B cell (primary cell): ENCODE measurements around the gene CCL4L2. TPM values are rescaled to one million over a fixed set of nuclear protein-coding genes. Genes with fewer than 3 reads are reported as not detected.
"Not testable (repeated sequence)": the region's sequence is repeated elsewhere in the genome, so short reads cannot be mapped to it uniquely, and the experiment has no call there.

Experiments
- ATAC-seq: fragments of 200-7000 bp; cut with Tn5 transposase; one replicate; pipeline ENCODE4 v1.10.0; 2021; ENCODE audit warnings: low read depth, mild to moderate bottlenecking, moderate number of reproducible peaks, moderate library complexity
- CTCF ChIA-PET: fragments of 350-600 bp; sonication (Branson Sonifier 250); formaldehyde crosslinking; loops from one replicate; lab custom pipeline; 2021; ENCODE audit warnings: antibody characterized with exemption, inconsistent platforms; lab: Charles Lee
- POLR2A ChIA-PET: fragments of 350-600 bp; sonication (Branson Sonifier 250); formaldehyde crosslinking; loops from one replicate; lab custom pipeline; 2021; ENCODE audit warnings: antibody characterized with exemption; lab: Charles Lee
- DNase-seq: peaks from one replicate; pipeline ENCODE4 v3.0.0; 2013
- H2AFZ ChIP-seq: 2 replicates; pipeline ENCODE4 v1.6.1; 2012; ENCODE audit warnings: mild to moderate bottlenecking, low read depth, low read length; ENCODE audit not compliant: insufficient read depth, poor library complexity, severe bottlenecking
- H3K27ac ChIP-seq, 2 donors: 1 replicate in 1 of 2; 2 replicates in 1 of 2; pipeline ENCODE4 v1.5.1; 2012 to 2013; ENCODE audit warnings: low read length in 2 of 2, mild to moderate bottlenecking in 2 of 2, moderate library complexity in 1 of 2
- H3K27me3 ChIP-seq, 4 experiments: fragments of 200-600 bp in 1 of 4; sonication (generic) in 1 of 4; replicated peaks in 1 of 4; 1 replicate in 2 of 4; 2 replicates in 2 of 4; pipeline versions ENCODE4 v1.6.1 to v1.7.0; 2013 to 2016; ENCODE audit warnings: low read length in 3 of 4, mild to moderate bottlenecking in 2 of 4, mixed read lengths in 1 of 4, moderate library complexity in 1 of 4; ENCODE audit not compliant: insufficient read depth in 4 of 4, control insufficient read depth in 3 of 4; ENCODE audit errors: control extremely low read depth in 1 of 4
- H3K36me3 ChIP-seq, 2 experiments: replicated peaks in 1 of 2; 1 replicate in 1 of 2; 2 replicates in 1 of 2; pipeline versions ENCODE4 v1.6.1 to v1.7.1; 2013; ENCODE audit warnings: low read length in 1 of 2; ENCODE audit not compliant: insufficient read depth in 2 of 2, control insufficient read depth in 1 of 2; ENCODE audit errors: control extremely low read depth in 1 of 2, extremely low read depth in 1 of 2
- H3K4me1 ChIP-seq, 2 donors: fragments of 200-600 bp in 1 of 2; sonication (generic) in 1 of 2; 1 replicate in 1 of 2; 2 replicates in 1 of 2; pipeline versions ENCODE4 v1.5.1 to v1.6.1; 2013 to 2017; ENCODE audit warnings: low read length in 2 of 2; ENCODE audit not compliant: control insufficient read depth in 2 of 2, insufficient read depth in 2 of 2
- H3K4me2 ChIP-seq: replicated peaks from 2 replicates; pipeline ENCODE3; 2012; ENCODE audit warnings: mild to moderate bottlenecking, low read depth, low read length; ENCODE audit not compliant: poor library complexity, severe bottlenecking
- H3K4me3 ChIP-seq, 5 experiments: fragments of 200-600 bp in 1 of 5; sonication (generic) in 1 of 5; 1 replicate in 3 of 5; 2 replicates in 2 of 5; pipeline versions ENCODE4 v1.5.1 to v1.7.0; 2011 to 2016; ENCODE audit warnings: low read length in 4 of 5, mild to moderate bottlenecking in 4 of 5, low read depth in 2 of 5, control low read depth in 1 of 5, moderate library complexity in 1 of 5; ENCODE audit not compliant: insufficient read depth in 1 of 5; ENCODE audit errors: control extremely low read depth in 1 of 5, extremely low read depth in 1 of 5
- H3K79me2 ChIP-seq: fragments of 200-600 bp; sonication (generic); one replicate; pipeline ENCODE4 v1.6.0; 2016; ENCODE audit warnings: low read length; ENCODE audit not compliant: control insufficient read depth, insufficient read depth
- H3K9ac ChIP-seq: fragments of 200-600 bp; sonication (generic); 2 replicates; pipeline ENCODE4 v1.6.1; 2017; ENCODE audit warnings: mild to moderate bottlenecking, low read length, moderate library complexity
- H3K9me3 ChIP-seq, 3 donors: one replicate each; pipeline versions ENCODE4 v1.6.1 to v1.7.1; 2013; ENCODE audit warnings: low read length in 2 of 3; ENCODE audit not compliant: control insufficient read depth in 2 of 3, insufficient read depth in 1 of 3; ENCODE audit errors: control extremely low read depth in 1 of 3
- H4K20me1 ChIP-seq: 2 replicates; pipeline ENCODE4 v1.6.0; 2012; ENCODE audit warnings: mild to moderate bottlenecking, low read length; ENCODE audit not compliant: insufficient read depth, control insufficient read depth, poor library complexity, severe bottlenecking
- H3K27ac Mint-ChIP-seq: one replicate; pipeline ENCODE4 v1.8.0; 2021; ENCODE audit warnings: mixed read lengths
- H3K27me3 Mint-ChIP-seq: one replicate; pipeline ENCODE4 v1.8.0; 2021; ENCODE audit warnings: mixed read lengths
- H3K4me1 Mint-ChIP-seq: one replicate; pipeline ENCODE4 v1.8.0; 2021; ENCODE audit warnings: mixed read lengths
- H3K4me3 Mint-ChIP-seq: one replicate; pipeline ENCODE4 v1.8.0; 2021; ENCODE audit warnings: mixed read lengths
- H3K9me3 Mint-ChIP-seq: one replicate; pipeline ENCODE4 v1.8.0; 2022; ENCODE audit warnings: mixed read lengths; ENCODE audit not compliant: insufficient read depth
- EZH2 ChIP-seq: IDR thresholded peaks from 2 replicates; pipeline ENCODE4 v1.6.1; 2012; ENCODE audit warnings: borderline replicate concordance, low read depth, mild to moderate bottlenecking, moderate library complexity, low read length; ENCODE audit not compliant: insufficient read depth, poor library complexity, severe bottlenecking
- WGBS: methylation state at CpG from one replicate; pipeline ENCODE4 v1.1.5; 2013; ENCODE audit warnings: missing lambda C conversion rate; ENCODE audit not compliant: insufficient coverage; 5-methylcytosine and 5-hydroxymethylcytosine counted together
- intact Hi-C: fragments of 100-400 bp; cut with micrococcal nuclease; formaldehyde crosslinking; loops from one replicate; pipeline ENCODE4 v1.10.0; 2022
- polyA plus RNA-seq: library from polyadenylated mRNA; depleted of rRNA; stranded (reverse); fragments of >200 nt; gene quantifications from 2 replicates; pipeline ENCODE4 v1.2.3, GENCODE V29; 2012
- total RNA-seq, 2 donors: library from RNA; stranded (reverse); fragments of 120-200 nt in 1 of 2; gene quantifications; 1 replicate in 1 of 2; 2 replicates in 1 of 2; pipeline versions ENCODE4 v1.2.3 to v1.2.4, GENCODE V29; 2013 to 2022
- TF ChIP-seq, protein P1 (sequence below): fragments of 200-600 bp; IDR thresholded peaks from one replicate; pipeline ENCODE4 v1.8.0; 2022; ENCODE audit warnings: antibody characterized with exemption, mild to moderate bottlenecking

Gene CCL4L2
- total and polyA plus RNA-seq, 2 donors (not counting 1 experiment from before 2014, with no cell fraction given) = 0.42 to 1.2 TPM

DNA sequence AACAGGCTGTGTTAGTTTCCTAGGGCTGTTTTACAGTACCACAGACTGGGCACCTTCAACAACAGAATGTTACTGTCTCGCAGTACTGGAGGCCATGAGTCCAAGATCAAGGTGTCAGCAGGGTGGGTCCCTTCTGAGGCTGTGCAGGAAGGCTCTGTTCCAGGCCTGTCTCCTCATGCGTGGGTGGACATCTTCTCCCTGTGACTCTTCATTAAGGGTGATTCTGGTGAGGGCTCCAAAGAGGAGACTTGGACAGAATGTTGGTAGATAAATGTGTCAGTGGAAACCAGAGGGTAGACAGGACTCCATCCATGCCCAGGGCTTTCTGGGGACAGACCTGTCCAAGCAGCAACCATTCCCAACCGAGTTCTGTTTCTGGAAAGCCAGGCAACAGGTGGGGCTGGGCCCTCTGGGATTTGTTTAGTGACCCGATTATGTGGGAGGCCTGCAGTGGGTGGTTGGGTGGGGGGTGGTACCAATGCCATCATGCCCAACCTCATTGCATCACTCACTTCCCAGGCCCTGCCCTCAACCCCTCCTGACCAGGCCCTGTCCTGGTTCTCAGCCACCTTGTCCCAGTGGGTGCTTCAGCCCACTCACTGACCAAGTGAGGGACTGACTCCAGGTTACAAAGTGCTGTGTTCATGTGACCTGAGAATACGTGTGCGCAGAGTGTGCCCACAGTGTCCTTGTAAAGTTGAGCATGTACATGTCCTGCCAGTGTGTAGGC, 29.3 kb upstream of the CCL4L2 start:
- POLR2A ChIA-PET, H3K27ac ChIP-seq, CTCF ChIA-PET, H4K20me1 ChIP-seq, ATAC-seq, DNase-seq, H3K4me3 ChIP-seq, H3K4me3 Mint-ChIP-seq, H3K4me1 Mint-ChIP-seq, H3K79me2 ChIP-seq, H3K36me3 ChIP-seq, H3K9ac ChIP-seq, H3K9me3 Mint-ChIP-seq, H2AFZ ChIP-seq, H3K27me3 Mint-ChIP-seq, H3K4me2 ChIP-seq, H3K9me3 ChIP-seq, intact Hi-C loops, H3K27ac Mint-ChIP-seq: not testable (repeated sequence)
- Histone ChIP-seq H3K4me1 (peaks cover 14 to 17% of the 10 kb centered on the region in 2 donors), H3K27me3 (peaks cover 0 to 33% (median 12%) of the 10 kb centered on the region in 4 experiments)
- WGBS = 97% methylated on average over 3 of the region's 6 CpGs

DNA sequence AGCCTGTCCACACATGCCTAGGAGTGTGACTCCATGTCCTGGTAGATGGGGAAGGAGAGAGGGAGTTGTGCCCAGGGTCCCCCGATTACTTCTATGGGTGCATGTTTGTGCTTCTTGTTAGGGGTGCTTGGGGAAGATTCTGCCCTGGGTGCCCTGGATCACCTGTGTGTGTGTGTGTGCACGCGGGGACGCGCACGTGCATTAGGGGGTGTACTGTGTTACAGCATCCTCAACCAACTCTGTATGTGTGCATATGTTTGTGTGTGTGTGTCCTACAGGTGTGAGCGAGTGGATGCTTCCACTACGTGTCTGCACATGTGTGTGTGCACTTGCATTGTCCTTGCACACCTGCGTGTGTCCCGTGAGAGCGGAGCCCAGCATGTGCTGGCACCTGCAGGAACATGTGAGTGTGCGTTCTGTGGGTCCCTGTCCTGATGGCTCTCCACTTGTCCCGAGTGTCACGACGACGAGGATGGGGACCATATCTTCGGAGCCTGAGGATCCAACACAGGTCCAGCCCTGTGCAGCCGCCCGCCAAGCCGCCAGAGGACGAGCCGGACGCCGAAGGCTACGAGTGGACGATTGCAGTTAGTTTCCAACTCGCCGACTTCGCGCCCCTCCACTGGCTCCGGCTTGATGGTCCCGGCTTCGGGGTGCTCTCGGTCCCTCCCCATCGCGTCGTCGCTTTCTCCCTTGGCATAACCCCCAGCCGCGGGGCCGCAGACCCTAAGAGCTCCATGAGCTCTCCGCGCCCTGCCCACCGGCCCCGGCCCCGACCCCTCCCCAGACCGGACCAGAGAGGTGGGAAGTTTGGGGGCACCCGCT, 28.5 kb upstream of the CCL4L2 start:
- WGBS = 46% methylated on average over 28 of the region's 48 CpGs
- Histone ChIP-seq H3K4me2 (peak overlapping the region; percentile 83), H3K9me3 (no peaks in the 10 kb centered on the region), H3K4me3 (peak overlapping the region in 3 of 5 experiments; percentile 33 to 56 (median 46)), H3K36me3 (no peaks in the 10 kb centered on the region), H3K27ac (no peak overlapping the region), H4K20me1 (no peaks in the 10 kb centered on the region), H3K79me2 (no peaks in the 10 kb centered on the region), H3K4me1 (peaks cover 14 to 17% of the 10 kb centered on the region in 2 donors), H3K9ac (peak overlapping the region; percentile 57), H2AFZ (peak overlapping the region; percentile 70), H3K27me3 (peaks cover 0 to 33% (median 12%) of the 10 kb centered on the region in 4 experiments)
- Mint-ChIP-seq H3K4me3 (peak overlapping the region; percentile 16), H3K9me3 (no peaks in the 10 kb centered on the region), H3K27ac (no peak overlapping the region), H3K4me1 (no peaks in the 10 kb centered on the region), H3K27me3 (peaks cover 7% of the 10 kb centered on the region)
- intact Hi-C loops = no loop called here
- TF ChIP-seq EZH2 = peak; percentile 30
- TF ChIP-seq, protein P1, sequence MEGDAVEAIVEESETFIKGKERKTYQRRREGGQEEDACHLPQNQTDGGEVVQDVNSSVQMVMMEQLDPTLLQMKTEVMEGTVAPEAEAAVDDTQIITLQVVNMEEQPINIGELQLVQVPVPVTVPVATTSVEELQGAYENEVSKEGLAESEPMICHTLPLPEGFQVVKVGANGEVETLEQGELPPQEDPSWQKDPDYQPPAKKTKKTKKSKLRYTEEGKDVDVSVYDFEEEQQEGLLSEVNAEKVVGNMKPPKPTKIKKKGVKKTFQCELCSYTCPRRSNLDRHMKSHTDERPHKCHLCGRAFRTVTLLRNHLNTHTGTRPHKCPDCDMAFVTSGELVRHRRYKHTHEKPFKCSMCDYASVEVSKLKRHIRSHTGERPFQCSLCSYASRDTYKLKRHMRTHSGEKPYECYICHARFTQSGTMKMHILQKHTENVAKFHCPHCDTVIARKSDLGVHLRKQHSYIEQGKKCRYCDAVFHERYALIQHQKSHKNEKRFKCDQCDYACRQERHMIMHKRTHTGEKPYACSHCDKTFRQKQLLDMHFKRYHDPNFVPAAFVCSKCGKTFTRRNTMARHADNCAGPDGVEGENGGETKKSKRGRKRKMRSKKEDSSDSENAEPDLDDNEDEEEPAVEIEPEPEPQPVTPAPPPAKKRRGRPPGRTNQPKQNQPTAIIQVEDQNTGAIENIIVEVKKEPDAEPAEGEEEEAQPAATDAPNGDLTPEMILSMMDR = no peak
- ChIA-PET CTCF (no interaction called here), POLR2A (no interaction called here)
- ATAC-seq (no peak), DNase-seq (peak; percentile 34)
